ENCODE measurements around the gene CELF2. TPM values are rescaled to one million over a fixed set of nuclear protein-coding genes. Genes with fewer than 3 reads are reported as not detected.

CELF2 gene
- total and polyA plus RNA-seq, 4 donors = 43.3 to 65.6 (median 50.1) TPM

- H3K9me3 ChIP-seq (ENCODE audit: control insufficient read depth, insufficient read depth, low read length) = no peaks in the 10 kb centered on the region
- no peaks in the 10 kb centered on the region for H3K27me3 ChIP-seq (ENCODE audit: control insufficient read depth, insufficient read depth, low read length)
- no peak overlapping the region for H3K27ac ChIP-seq (ENCODE audit: low read depth, low read length)
- peaks cover 22% of the 10 kb centered on the region for H3K4me1 ChIP-seq (ENCODE audit: control insufficient read depth, insufficient read depth, low read length)
- 64% methylated on average over 5 of the region's 11 CpGs for WGBS (ENCODE audit: insufficient coverage)
- H3K4me3 ChIP-seq (ENCODE audit: low read depth, low read length) = no peak overlapping the region
- peak in 1 of 6 donors; percentile 67 for DNase-seq (ENCODE audit: low read depth in 4 of 6, low spot score in 6 of 6)
- no peaks in the 10 kb centered on the region for H3K36me3 ChIP-seq (ENCODE audit: control insufficient read depth, insufficient read depth, low read length)
These were observed 127.2 kb downstream of the CELF2 start for GRCh38 chr10:11144626-11145494.

- Histone ChIP-seq H3K27ac (ENCODE audit: low read depth, low read length) (no peak overlapping the region), H3K36me3 (ENCODE audit: control insufficient read depth, insufficient read depth, low read length) (no peaks in the 10 kb centered on the region), H3K4me1 (ENCODE audit: control insufficient read depth, insufficient read depth, low read length) (peaks cover 22% of the 10 kb centered on the region), H3K9me3 (ENCODE audit: control insufficient read depth, insufficient read depth, low read length) (no peaks in the 10 kb centered on the region), H3K27me3 (ENCODE audit: control insufficient read depth, insufficient read depth, low read length) (no peaks in the 10 kb centered on the region), H3K4me3 (ENCODE audit: low read depth, low read length) (no peak overlapping the region)
- no CpG with 5 or more reads among the region's 3 CpGs for whole genome bisulfite sequencing (ENCODE audit: insufficient coverage)
- DNase-seq (ENCODE audit: low read depth in 4 of 6, low spot score in 6 of 6) = no peak
These were observed 127.8 kb downstream of the CELF2 start for GRCh38 chr10:11145495-11145855.

DNA sequence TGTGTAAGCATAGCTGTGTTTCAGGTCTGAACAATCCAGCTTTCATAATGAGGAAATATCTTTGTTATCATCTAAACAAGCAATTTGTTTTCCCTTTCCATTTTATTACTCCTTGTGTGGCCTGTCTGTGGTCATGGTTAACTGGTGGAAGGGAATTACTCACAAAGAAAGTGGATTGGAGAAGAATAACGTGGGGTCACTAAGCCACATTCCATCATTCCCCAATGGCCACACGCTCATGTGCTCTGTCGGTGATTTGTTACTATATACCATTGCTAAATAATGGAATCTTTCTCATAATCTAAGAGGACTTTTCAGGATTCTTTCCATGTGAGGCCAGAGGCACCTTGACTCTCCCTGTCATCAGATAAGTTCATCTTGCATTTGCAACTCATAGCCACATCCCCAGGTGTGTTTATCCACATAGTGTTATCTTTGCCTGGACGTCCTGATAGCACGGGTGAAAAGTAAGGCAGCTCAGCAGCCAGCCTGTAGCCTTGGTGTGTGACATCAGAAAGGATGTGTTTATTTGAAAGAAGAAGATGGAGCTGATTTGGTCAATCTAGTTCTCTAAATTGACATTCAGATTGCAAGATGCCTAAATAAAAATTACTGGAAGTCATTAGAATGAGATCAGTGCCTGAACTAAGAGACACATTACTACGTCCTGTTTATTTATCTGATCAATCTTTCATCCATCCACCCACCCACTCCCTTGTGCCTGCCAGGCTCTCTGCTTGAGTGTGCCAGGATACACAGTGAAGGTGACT, 128.9 kb downstream of the CELF2 start:
- Histone ChIP-seq H3K27ac (ENCODE audit: low read depth, low read length) (no peak overlapping the region), H3K4me3 (ENCODE audit: low read depth, low read length) (no peak overlapping the region), H3K27me3 (ENCODE audit: control insufficient read depth, insufficient read depth, low read length) (no peaks in the 10 kb centered on the region), H3K4me1 (ENCODE audit: control insufficient read depth, insufficient read depth, low read length) (peaks cover 22% of the 10 kb centered on the region), H3K9me3 (ENCODE audit: control insufficient read depth, insufficient read depth, low read length) (no peaks in the 10 kb centered on the region), H3K36me3 (ENCODE audit: control insufficient read depth, insufficient read depth, low read length) (no peaks in the 10 kb centered on the region)
- WGBS (ENCODE audit: insufficient coverage) = 50% methylated on average over 2 of the region's 6 CpGs
- no peak for DNase-seq (ENCODE audit: low read depth in 4 of 6, low spot score in 6 of 6)

DNA sequence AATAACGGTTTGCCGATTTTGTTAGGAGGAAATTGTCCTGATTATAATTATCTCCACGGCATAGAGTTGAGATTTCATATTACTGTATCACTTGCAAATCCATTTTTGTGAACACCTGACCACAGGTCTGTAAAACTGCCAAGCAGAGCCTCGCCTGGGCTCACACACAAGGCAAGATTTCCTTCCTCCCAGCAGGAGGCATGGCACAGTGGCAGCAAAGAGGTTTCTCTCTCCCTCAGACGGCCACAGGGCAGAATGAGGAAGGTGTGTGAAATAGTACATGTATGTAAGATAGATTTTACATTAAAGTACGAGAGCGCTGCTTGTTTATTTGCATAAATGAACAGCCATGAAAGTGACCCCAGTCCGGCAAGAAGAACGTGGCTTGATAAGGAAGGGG, 130.1 kb downstream of the CELF2 start:
- DNase-seq (ENCODE audit: low read depth in 4 of 6, low spot score in 6 of 6) = peak in 1 of 6 donors; percentile 57
- WGBS (ENCODE audit: insufficient coverage) = 73% methylated on average over 3 of the region's 9 CpGs
- Histone ChIP-seq H3K36me3 (ENCODE audit: control insufficient read depth, insufficient read depth, low read length) (no peaks in the 10 kb centered on the region), H3K27ac (ENCODE audit: low read depth, low read length) (no peak overlapping the region), H3K27me3 (ENCODE audit: control insufficient read depth, insufficient read depth, low read length) (no peaks in the 10 kb centered on the region), H3K9me3 (ENCODE audit: control insufficient read depth, insufficient read depth, low read length) (no peaks in the 10 kb centered on the region), H3K4me3 (ENCODE audit: low read depth, low read length) (no peak overlapping the region), H3K4me1 (ENCODE audit: control insufficient read depth, insufficient read depth, low read length) (peaks cover 22% of the 10 kb centered on the region)

DNA sequence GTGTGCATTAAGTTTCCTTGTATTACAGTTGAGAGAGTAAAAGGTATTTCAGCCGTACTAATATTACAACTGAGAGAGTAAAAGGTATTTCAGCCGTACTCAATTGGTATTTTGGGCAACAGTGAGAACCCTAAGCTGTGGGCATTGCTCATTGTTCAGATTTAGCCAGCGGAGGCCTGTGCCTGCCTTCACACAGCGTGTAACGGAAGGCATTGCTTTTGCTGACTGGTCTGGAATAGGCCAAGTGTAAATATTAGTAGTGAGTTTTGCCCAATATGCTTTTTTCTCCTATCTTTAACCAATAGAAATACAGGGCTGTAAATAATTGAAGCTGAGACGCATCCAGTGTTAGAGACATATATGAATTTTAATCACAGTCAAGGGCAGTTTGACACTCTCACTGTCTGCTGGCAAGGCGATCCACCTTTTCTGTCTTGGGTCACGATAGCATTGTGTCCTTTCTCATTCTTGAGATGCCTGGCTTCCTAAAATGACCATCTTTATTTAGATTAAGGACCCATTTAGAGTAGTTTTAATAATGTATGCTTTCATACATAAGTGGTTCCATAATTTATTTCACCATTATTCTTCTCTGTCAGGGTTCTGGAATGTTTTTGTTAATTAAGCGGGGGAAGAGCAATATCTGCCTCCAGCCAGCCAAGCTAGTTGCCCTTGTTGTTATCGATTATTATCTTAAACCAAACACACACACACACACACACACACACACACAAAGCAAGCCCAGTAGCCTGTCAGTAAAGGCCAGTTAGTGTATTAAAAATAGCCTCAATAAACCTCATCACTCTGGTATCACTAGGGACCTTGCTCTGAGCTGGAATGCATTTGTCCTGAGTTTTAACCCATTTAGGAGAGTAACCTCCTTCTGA, 130.7 kb downstream of the CELF2 start:
- Histone ChIP-seq H3K27me3 (ENCODE audit: control insufficient read depth, insufficient read depth, low read length) (no peaks in the 10 kb centered on the region), H3K36me3 (ENCODE audit: control insufficient read depth, insufficient read depth, low read length) (no peaks in the 10 kb centered on the region), H3K4me3 (ENCODE audit: low read depth, low read length) (no peak overlapping the region), H3K9me3 (ENCODE audit: control insufficient read depth, insufficient read depth, low read length) (no peaks in the 10 kb centered on the region), H3K4me1 (ENCODE audit: control insufficient read depth, insufficient read depth, low read length) (peaks cover 22% of the 10 kb centered on the region), H3K27ac (ENCODE audit: low read depth, low read length) (no peak overlapping the region)
- 47% methylated on average over 2 of the region's 10 CpGs for WGBS (ENCODE audit: insufficient coverage)
- peak in 1 of 6 donors; percentile 54 for DNase-seq (ENCODE audit: low read depth in 4 of 6, low spot score in 6 of 6)

DNA sequence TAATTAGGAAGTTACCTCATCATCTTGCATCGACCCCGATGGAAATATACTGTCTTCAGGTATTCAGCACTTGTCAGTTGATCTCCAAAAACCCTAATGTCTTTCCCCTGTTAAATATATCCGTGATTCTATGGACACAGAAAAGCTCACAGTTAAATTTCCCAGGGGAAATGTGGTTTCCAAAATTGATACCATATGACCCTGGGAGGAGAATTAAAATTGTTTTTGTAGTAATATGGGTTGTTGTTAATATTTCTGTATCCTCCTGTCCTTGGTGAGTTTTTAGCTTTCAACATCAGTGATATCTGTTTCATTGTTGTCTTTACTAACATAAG, 132.1 kb downstream of the CELF2 start:
- H3K9me3 ChIP-seq (ENCODE audit: control insufficient read depth, insufficient read depth, low read length) = no peaks in the 10 kb centered on the region
- H3K27ac ChIP-seq (ENCODE audit: low read depth, low read length) = no peak overlapping the region
- H3K36me3 ChIP-seq (ENCODE audit: control insufficient read depth, insufficient read depth, low read length) = no peaks in the 10 kb centered on the region
- no CpG with 5 or more reads among the region's 3 CpGs for WGBS (ENCODE audit: insufficient coverage)
- peaks cover 19% of the 10 kb centered on the region for H3K4me1 ChIP-seq (ENCODE audit: control insufficient read depth, insufficient read depth, low read length)
- no peak for DNase-seq (ENCODE audit: low read depth in 4 of 6, low spot score in 6 of 6)
- no peaks in the 10 kb centered on the region for H3K27me3 ChIP-seq (ENCODE audit: control insufficient read depth, insufficient read depth, low read length)
- H3K4me3 ChIP-seq (ENCODE audit: low read depth, low read length) = no peak overlapping the region

- DNase-seq (ENCODE audit: low read depth in 4 of 6, low spot score in 6 of 6) = no peak
- Histone ChIP-seq H3K27me3 (ENCODE audit: control insufficient read depth, insufficient read depth, low read length) (no peaks in the 10 kb centered on the region), H3K4me1 (ENCODE audit: control insufficient read depth, insufficient read depth, low read length) (peaks cover 19% of the 10 kb centered on the region), H3K36me3 (ENCODE audit: control insufficient read depth, insufficient read depth, low read length) (no peaks in the 10 kb centered on the region), H3K4me3 (ENCODE audit: low read depth, low read length) (no peak overlapping the region), H3K9me3 (ENCODE audit: control insufficient read depth, insufficient read depth, low read length) (no peaks in the 10 kb centered on the region), H3K27ac (ENCODE audit: low read depth, low read length) (no peak overlapping the region)
- no CpG with 5 or more reads among the region's 3 CpGs for WGBS (ENCODE audit: insufficient coverage)
These were observed 132.6 kb downstream of the CELF2 start for GRCh38 chr10:11150231-11150731.

DNA sequence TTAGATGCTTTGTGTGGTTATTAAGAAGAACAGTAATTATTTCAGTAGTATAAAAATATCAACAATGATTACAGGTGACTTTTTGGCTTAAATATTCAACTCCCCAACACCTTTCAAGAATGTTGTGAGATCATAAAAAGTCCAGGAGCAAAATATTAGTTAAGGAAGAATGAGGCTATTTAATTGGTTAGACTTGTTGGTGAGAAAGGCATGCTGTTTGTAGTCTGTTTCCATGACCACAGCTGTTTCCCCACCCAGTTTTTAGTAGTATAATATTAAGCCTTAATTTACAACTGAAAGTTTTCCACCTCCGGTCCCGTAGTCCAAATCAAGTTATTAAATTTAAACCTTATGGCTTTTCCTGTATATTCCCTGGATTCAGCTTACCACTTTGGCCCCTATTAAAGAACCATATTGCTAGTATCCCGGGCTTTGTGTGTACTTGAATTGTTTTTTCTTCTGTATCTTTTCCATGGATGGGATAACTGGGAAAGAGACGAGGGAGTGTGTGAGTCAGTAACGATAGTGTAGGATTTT, 133.3 kb downstream of the CELF2 start:
- H3K36me3 ChIP-seq (ENCODE audit: control insufficient read depth, insufficient read depth, low read length) = no peaks in the 10 kb centered on the region
- no peak overlapping the region for H3K4me3 ChIP-seq (ENCODE audit: low read depth, low read length)
- WGBS (ENCODE audit: insufficient coverage) = no CpG with 5 or more reads among the region's 5 CpGs
- H3K9me3 ChIP-seq (ENCODE audit: control insufficient read depth, insufficient read depth, low read length) = no peaks in the 10 kb centered on the region
- H3K4me1 ChIP-seq (ENCODE audit: control insufficient read depth, insufficient read depth, low read length) = peaks cover 15% of the 10 kb centered on the region
- no peak overlapping the region for H3K27ac ChIP-seq (ENCODE audit: low read depth, low read length)
- DNase-seq (ENCODE audit: low read depth in 4 of 6, low spot score in 6 of 6) = no peak
- no peaks in the 10 kb centered on the region for H3K27me3 ChIP-seq (ENCODE audit: control insufficient read depth, insufficient read depth, low read length)

DNA sequence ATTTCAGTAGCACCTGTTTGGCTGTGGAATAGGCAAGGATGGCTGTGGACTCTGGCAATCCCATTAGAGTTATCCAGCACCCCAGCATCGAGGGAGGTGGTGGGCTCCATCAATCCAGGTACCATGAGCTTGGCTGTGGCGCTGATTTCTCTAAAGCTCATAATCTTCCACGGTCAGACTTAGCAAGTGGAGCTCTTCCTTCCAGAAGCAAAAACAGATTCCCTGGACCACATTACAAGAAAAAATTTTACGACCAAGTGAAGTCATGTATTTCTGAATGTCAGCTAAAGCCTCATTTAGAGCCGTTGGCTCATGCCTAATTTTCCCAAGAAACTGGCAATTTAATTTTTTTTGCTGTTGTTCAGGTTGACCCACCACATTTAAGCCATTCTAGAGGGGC, 135.1 kb downstream of the CELF2 start:
- Histone ChIP-seq H3K36me3 (ENCODE audit: control insufficient read depth, insufficient read depth, low read length) (no peaks in the 10 kb centered on the region), H3K4me1 (ENCODE audit: control insufficient read depth, insufficient read depth, low read length) (peaks cover 17% of the 10 kb centered on the region), H3K9me3 (ENCODE audit: control insufficient read depth, insufficient read depth, low read length) (no peaks in the 10 kb centered on the region), H3K27me3 (ENCODE audit: control insufficient read depth, insufficient read depth, low read length) (no peaks in the 10 kb centered on the region), H3K27ac (ENCODE audit: low read depth, low read length) (no peak overlapping the region), H3K4me3 (ENCODE audit: low read depth, low read length) (no peak overlapping the region)
- 92% methylated on average over 5 of the region's 5 CpGs for WGBS (ENCODE audit: insufficient coverage)
- DNase-seq (ENCODE audit: low read depth in 4 of 6, low spot score in 6 of 6) = no peak

All from spinal cord (tissue), 10 donors.